SU-DHL-6 (cell line): Measurements from ENCODE around the gene TBCCD1.

Source experiments
- CTCF ChIP-seq: fragments of 200-600 bp; sonication (generic); IDR thresholded peaks from one replicate; pipeline ENCODE4 v1.5.1; 2017; ENCODE audit warnings: antibody characterized with exemption, mild to moderate bottlenecking, low read length, moderate library complexity; ENCODE audit not compliant: insufficient read depth, poor library complexity, severe bottlenecking
- EZH2phosphoT487 ChIP-seq: fragments of 200-600 bp; sonication (generic), shearing (Covaris generic); conservative IDR thresholded peaks from 2 replicates; pipeline ENCODE4 v1.6.1; 2018; ENCODE audit warnings: mild to moderate bottlenecking, antibody characterized with exemption, low read length, moderate library complexity, mixed read lengths

GRCh38 chr3:186529201-186529999 is 37.7 kb downstream of the TBCCD1 start:
- no peak for TF ChIP-seq CTCF
- no peak for TF ChIP-seq EZH2phosphoT487
